Trophoblast cell (in vitro differentiated cells and primary cell): ENCODE results near the gene KCNJ5.

ENCODE experiments used
- DNase-seq, 2 donors: peaks; one replicate each; pipeline ENCODE4 v3.0.0-alpha.2; 2016
- H2AFZ ChIP-seq: 2 replicates; pipeline ENCODE4 v1.6.1; 2013; ENCODE audit warnings: low read length, moderate library complexity, mild to moderate bottlenecking; ENCODE audit not compliant: insufficient read depth, poor library complexity
- H2AK5ac ChIP-seq: 2 replicates; pipeline ENCODE4 v1.6.1; 2013; ENCODE audit warnings: mild to moderate bottlenecking, low read length
- H2BK120ac ChIP-seq: 2 replicates; pipeline ENCODE4 v1.6.1; 2013; ENCODE audit warnings: low read length, mild to moderate bottlenecking, moderate library complexity; ENCODE audit not compliant: insufficient read depth, poor library complexity
- H2BK12ac ChIP-seq: 2 replicates; pipeline ENCODE4 v1.6.1; 2013; ENCODE audit warnings: mild to moderate bottlenecking, low read length, moderate library complexity
- H2BK5ac ChIP-seq: 2 replicates; pipeline ENCODE4 v1.6.1; 2013; ENCODE audit warnings: low read length, low read depth, moderate library complexity, mild to moderate bottlenecking; ENCODE audit not compliant: poor library complexity
- H3K14ac ChIP-seq: 2 replicates; pipeline ENCODE4 v1.6.1; 2013; ENCODE audit warnings: mild to moderate bottlenecking, low read length
- H3K18ac ChIP-seq: 2 replicates; pipeline ENCODE4 v1.6.1; 2013; ENCODE audit warnings: mild to moderate bottlenecking, low read length
- H3K23ac ChIP-seq: 2 replicates; pipeline ENCODE4 v1.6.1; 2013; ENCODE audit warnings: low read length
- H3K27ac ChIP-seq: 2 replicates; pipeline ENCODE4 v1.5.1; 2013; ENCODE audit warnings: low read depth, mild to moderate bottlenecking, inconsistent platforms, low read length, moderate library complexity
- H3K27me3 ChIP-seq: 2 replicates; pipeline ENCODE4 v1.6.1; 2013; ENCODE audit warnings: inconsistent platforms, mild to moderate bottlenecking, low read length, moderate library complexity; ENCODE audit not compliant: insufficient read depth
- H3K36me3 ChIP-seq, 2 experiments: 1 replicate in 1 of 2; 2 replicates in 1 of 2; pipeline ENCODE4 v1.6.1; 2013; ENCODE audit warnings: low read length in 2 of 2, mild to moderate bottlenecking in 2 of 2, moderate library complexity in 1 of 2; ENCODE audit not compliant: insufficient read depth in 2 of 2, control insufficient read depth in 1 of 2
- H3K4ac ChIP-seq: 2 replicates; pipeline ENCODE4 v1.6.1; 2013; ENCODE audit warnings: low read depth, mild to moderate bottlenecking, low read length, moderate library complexity
- H3K4me1 ChIP-seq, 2 experiments: 1 replicate in 1 of 2; 2 replicates in 1 of 2; pipeline ENCODE4 v1.6.1; 2013; ENCODE audit warnings: low read length in 2 of 2, mild to moderate bottlenecking in 2 of 2, moderate library complexity in 1 of 2; ENCODE audit not compliant: insufficient read depth in 2 of 2, control insufficient read depth in 1 of 2
- H3K4me2 ChIP-seq: 2 replicates; pipeline ENCODE4 v1.6.1; 2013; ENCODE audit warnings: inconsistent platforms, mild to moderate bottlenecking, low read length, moderate library complexity
- H3K4me3 ChIP-seq: 2 replicates; pipeline ENCODE4 v1.5.1; 2013; ENCODE audit warnings: mild to moderate bottlenecking, low read depth, low read length, inconsistent platforms
- H3K79me1 ChIP-seq: one replicate; pipeline ENCODE4 v1.6.1; 2013; ENCODE audit warnings: low read length
- H3K79me2 ChIP-seq: 2 replicates; pipeline ENCODE4 v1.6.1; 2013; ENCODE audit warnings: low read length, mild to moderate bottlenecking; ENCODE audit not compliant: control insufficient read depth, insufficient read depth, poor library complexity
- H3K9ac ChIP-seq: 2 replicates; pipeline ENCODE4 v1.6.1; 2013; ENCODE audit warnings: mild to moderate bottlenecking, low read length
- H3K9me3 ChIP-seq: 2 replicates; pipeline ENCODE4 v1.6.1; 2013; ENCODE audit warnings: low read depth, mild to moderate bottlenecking, control low read depth, inconsistent platforms, low read length; ENCODE audit not compliant: insufficient read depth
- H4K12ac ChIP-seq: 2 replicates; pipeline ENCODE4 v1.6.1; 2013; ENCODE audit warnings: low read depth, mild to moderate bottlenecking, low read length, moderate library complexity
- H4K8ac ChIP-seq: 2 replicates; pipeline ENCODE4 v1.6.1; 2013; ENCODE audit warnings: low read depth, mild to moderate bottlenecking, low read length, moderate library complexity
- H4K91ac ChIP-seq: one replicate; pipeline ENCODE4 v1.6.1; 2013; ENCODE audit warnings: low read depth, mild to moderate bottlenecking, low read length, moderate library complexity
- WGBS: extraction: QIAGEN DNeasy Blood & Tissue Kit; methylation state at CpG from one replicate; pipeline ENCODE4 v1.1.7; 2013; ENCODE audit warnings: missing lambda C conversion rate; ENCODE audit not compliant: insufficient read length, insufficient coverage; ENCODE audit errors: extremely low coverage; 5-methylcytosine and 5-hydroxymethylcytosine counted together

The KCNJ5 gene

GRCh38 chr11:128872594-128872993, 18.6 kb upstream of the KCNJ5 start:
- H3K27me3 ChIP-seq: no peaks in the 10 kb centered on the region
- H2AFZ ChIP-seq: no peak overlapping the region
- H2BK120ac ChIP-seq: no peak overlapping the region
- H2BK5ac ChIP-seq: no peak overlapping the region
- no peak overlapping the region for H2BK12ac ChIP-seq
- H3K27ac ChIP-seq: no peak overlapping the region
- H3K9me3 ChIP-seq: peaks cover 4% of the 10 kb centered on the region
- H3K18ac ChIP-seq: no peak overlapping the region
- no peaks in the 10 kb centered on the region for H3K4me1 ChIP-seq
- no peak overlapping the region for H4K91ac ChIP-seq
- no peak overlapping the region for H3K14ac ChIP-seq
- DNase-seq: no peak
- H3K4me3 ChIP-seq: no peak overlapping the region
- no peaks in the 10 kb centered on the region for H3K79me2 ChIP-seq
- H2AK5ac ChIP-seq: no peak overlapping the region
- H3K4ac ChIP-seq: no peak overlapping the region
- no peak overlapping the region for H3K23ac ChIP-seq
- peak overlapping the region; percentile 15 for H3K9ac ChIP-seq
- no peaks in the 10 kb centered on the region for H3K79me1 ChIP-seq
- no peak overlapping the region for H4K12ac ChIP-seq
- no CpG with 5 or more reads among the region's 3 CpGs for WGBS
- no peak overlapping the region for H4K8ac ChIP-seq
- no peaks in the 10 kb centered on the region for H3K36me3 ChIP-seq
- no peak overlapping the region for H3K4me2 ChIP-seq

- Histone ChIP-seq H3K4me3 (no peak overlapping the region), H2AK5ac (no peak overlapping the region), H4K91ac (no peak overlapping the region), H2AFZ (no peak overlapping the region), H4K12ac (no peak overlapping the region), H3K23ac (no peak overlapping the region), H3K79me1 (no peaks in the 10 kb centered on the region), H3K9ac (no peak overlapping the region), H2BK12ac (no peak overlapping the region), H3K79me2 (no peaks in the 10 kb centered on the region), H3K18ac (no peak overlapping the region), H2BK120ac (no peak overlapping the region), H4K8ac (no peak overlapping the region), H3K27ac (no peak overlapping the region), H3K14ac (no peak overlapping the region), H3K4ac (no peak overlapping the region), H3K27me3 (no peaks in the 10 kb centered on the region), H3K4me1 (no peaks in the 10 kb centered on the region), H3K36me3 (no peaks in the 10 kb centered on the region), H2BK5ac (no peak overlapping the region), H3K4me2 (no peak overlapping the region), H3K9me3 (peaks cover 2% of the 10 kb centered on the region)
- no CpG with 5 or more reads among the region's 3 CpGs for WGBS
- DNase-seq: no peak
Measured at GRCh38 chr11:128874427-128874826, 16.7 kb upstream of the KCNJ5 start.

GRCh38 chr11:128876133-128876650, 15.0 kb upstream of the KCNJ5 start:
- Histone ChIP-seq H3K14ac (no peak overlapping the region), H2BK12ac (no peak overlapping the region), H3K18ac (no peak overlapping the region), H3K79me2 (no peaks in the 10 kb centered on the region), H3K4me2 (no peak overlapping the region), H4K12ac (no peak overlapping the region), H3K36me3 (no peaks in the 10 kb centered on the region), H3K27me3 (no peaks in the 10 kb centered on the region), H3K4me3 (no peak overlapping the region), H2AK5ac (no peak overlapping the region), H3K79me1 (no peaks in the 10 kb centered on the region), H3K4me1 (no peaks in the 10 kb centered on the region), H3K27ac (no peak overlapping the region), H3K4ac (no peak overlapping the region), H2BK5ac (no peak overlapping the region), H3K23ac (no peak overlapping the region), H3K9ac (no peak overlapping the region), H2BK120ac (no peak overlapping the region), H4K91ac (no peak overlapping the region), H2AFZ (no peak overlapping the region), H3K9me3 (no peaks in the 10 kb centered on the region), H4K8ac (no peak overlapping the region)
- DNase-seq: peak in 1 of 2 donors; percentile 27
- no CpG with 5 or more reads among the region's 22 CpGs for WGBS

- H3K14ac ChIP-seq: no peak overlapping the region
- no peak overlapping the region for H2AK5ac ChIP-seq
- H3K4ac ChIP-seq: no peak overlapping the region
- H3K27me3 ChIP-seq: no peaks in the 10 kb centered on the region
- no peak overlapping the region for H3K4me3 ChIP-seq
- no peaks in the 10 kb centered on the region for H3K79me1 ChIP-seq
- no peak overlapping the region for H2BK12ac ChIP-seq
- no peak overlapping the region for H2BK5ac ChIP-seq
- H3K79me2 ChIP-seq: no peaks in the 10 kb centered on the region
- no CpG with 5 or more reads among the region's 5 CpGs for WGBS
- no peak overlapping the region for H4K12ac ChIP-seq
- no peak overlapping the region for H2BK120ac ChIP-seq
- H3K23ac ChIP-seq: no peak overlapping the region
- H4K91ac ChIP-seq: no peak overlapping the region
- no peak overlapping the region for H3K9ac ChIP-seq
- no peak for DNase-seq
- no peaks in the 10 kb centered on the region for H3K36me3 ChIP-seq
- H3K4me1 ChIP-seq: no peaks in the 10 kb centered on the region
- no peak overlapping the region for H2AFZ ChIP-seq
- no peaks in the 10 kb centered on the region for H3K9me3 ChIP-seq
- no peak overlapping the region for H4K8ac ChIP-seq
- no peak overlapping the region for H3K27ac ChIP-seq
- H3K18ac ChIP-seq: no peak overlapping the region
- H3K4me2 ChIP-seq: no peak overlapping the region
Measured at GRCh38 chr11:128877726-128878125, 13.4 kb upstream of the KCNJ5 start.
